Fibroblast of pulmonary artery (primary cell): ENCODE measurements around the gene NPPC.

Source experiments
- DNase-seq: peaks from one replicate; pipeline ENCODE4 v3.0.0-alpha.2; 2010; ENCODE audit warnings: low read depth
- H3K4me3 ChIP-seq: replicated peaks from 2 replicates; pipeline ENCODE4 v1.5.1; 2011; ENCODE audit warnings: low read depth, mild to moderate bottlenecking, control low read depth, low read length, moderate library complexity
- CTCF ChIP-seq: IDR thresholded peaks from 2 replicates; pipeline ENCODE4 v1.5.1; 2011; ENCODE audit warnings: mild to moderate bottlenecking, control low read depth, low read length, inconsistent platforms; ENCODE audit errors: missing control alignments

Gene NPPC

GRCh38 chr2:231935815-231936214, 9.6 kb upstream of the NPPC start:
- no peak for DNase-seq
- H3K4me3 ChIP-seq, result no peak overlapping the region
- TF ChIP-seq CTCF, result no peak

- no peak for TF ChIP-seq CTCF
- H3K4me3 ChIP-seq, result no peak overlapping the region
- peak; percentile 18 for DNase-seq
Observed at GRCh38 chr2:231935207-231935524, 9.0 kb upstream of the NPPC start.

GRCh38 chr2:231934441-231935206, 8.4 kb upstream of the NPPC start:
- no peak overlapping the region for H3K4me3 ChIP-seq
- TF ChIP-seq CTCF, result no peak
- no peak for DNase-seq

GRCh38 chr2:231933916-231934401, 7.8 kb upstream of the NPPC start:
- DNase-seq, result no peak
- TF ChIP-seq CTCF, result no peak
- no peak overlapping the region for H3K4me3 ChIP-seq

GRCh38 chr2:231932985-231933915, 7.1 kb upstream of the NPPC start:
- no peak for TF ChIP-seq CTCF
- H3K4me3 ChIP-seq, result no peak overlapping the region
- DNase-seq, result no peak

- no peak for DNase-seq
- TF ChIP-seq CTCF, result no peak
- no peak overlapping the region for H3K4me3 ChIP-seq
Observed at GRCh38 chr2:231932711-231932970, 6.4 kb upstream of the NPPC start.
